ENCODE data around the gene EFTUD2.

The EFTUD2 gene

DNA sequence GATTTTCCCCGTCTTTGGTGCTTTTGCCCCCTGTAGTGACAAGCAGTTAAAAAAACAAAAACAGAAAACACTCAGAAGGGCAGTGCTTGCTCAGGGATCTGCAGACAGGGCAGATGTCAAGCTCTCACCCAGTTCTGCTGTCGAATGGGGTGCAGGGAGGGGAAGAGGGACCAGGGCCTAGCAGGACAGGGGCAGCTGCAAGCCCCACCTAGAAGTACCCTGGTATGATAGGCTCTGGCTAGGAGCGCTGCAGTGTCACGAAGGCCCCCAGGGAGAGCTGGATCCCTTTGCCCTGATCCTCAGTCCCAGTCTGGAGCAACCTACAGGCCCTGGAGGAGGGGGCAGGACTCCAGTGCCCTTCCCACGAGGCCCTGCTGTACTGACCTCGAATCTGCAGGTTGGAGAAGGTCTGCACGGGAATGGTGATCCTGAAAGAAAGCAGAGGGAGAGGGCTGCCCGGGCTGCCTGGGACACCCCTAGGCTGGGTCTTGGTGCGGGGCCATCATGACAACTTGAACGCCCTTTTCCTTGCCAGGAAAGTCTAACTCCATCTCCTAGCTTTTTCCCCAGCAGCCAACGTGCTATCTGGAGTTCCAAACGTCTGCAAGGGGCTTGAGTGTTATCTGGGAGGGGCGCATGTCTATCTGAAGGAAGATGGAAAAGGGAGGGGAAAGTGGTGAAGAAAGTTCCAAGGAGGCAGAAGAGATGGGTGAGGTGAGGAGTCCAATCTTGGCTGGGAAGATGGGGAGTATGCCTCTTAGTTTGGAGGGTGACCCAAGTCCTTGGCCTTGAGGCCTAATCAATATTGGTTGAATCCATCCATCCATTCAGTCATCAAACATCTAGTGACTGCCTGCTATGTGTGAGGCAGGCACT, 11.2 kb upstream of the EFTUD2 start:
- H3K27me3 ChIP-seq (ENCODE audit: control insufficient read depth, insufficient read depth, low read length, poor library complexity, severe bottlenecking) = peaks cover 36% of the 10 kb centered on the region
- 89 to 90% methylated on average over 13 of the region's 13 CpGs for WGBS, 2 experiments
- H3K4me3 ChIP-seq (ENCODE audit: insufficient read depth, low read depth, low read length) = no peak overlapping the region
- no peaks in the 10 kb centered on the region for H3K4me1 ChIP-seq (ENCODE audit: control insufficient read depth, insufficient read depth, low read length)
- no peaks in the 10 kb centered on the region for H3K9me3 ChIP-seq (ENCODE audit: control insufficient read depth, low read length)
- no peak overlapping the region for H3K27ac ChIP-seq (ENCODE audit: insufficient read depth, low read depth, low read length, poor library complexity, severe bottlenecking)
- H3K36me3 ChIP-seq (ENCODE audit: control insufficient read depth, insufficient read depth, low read length) = no peaks in the 10 kb centered on the region

DNA sequence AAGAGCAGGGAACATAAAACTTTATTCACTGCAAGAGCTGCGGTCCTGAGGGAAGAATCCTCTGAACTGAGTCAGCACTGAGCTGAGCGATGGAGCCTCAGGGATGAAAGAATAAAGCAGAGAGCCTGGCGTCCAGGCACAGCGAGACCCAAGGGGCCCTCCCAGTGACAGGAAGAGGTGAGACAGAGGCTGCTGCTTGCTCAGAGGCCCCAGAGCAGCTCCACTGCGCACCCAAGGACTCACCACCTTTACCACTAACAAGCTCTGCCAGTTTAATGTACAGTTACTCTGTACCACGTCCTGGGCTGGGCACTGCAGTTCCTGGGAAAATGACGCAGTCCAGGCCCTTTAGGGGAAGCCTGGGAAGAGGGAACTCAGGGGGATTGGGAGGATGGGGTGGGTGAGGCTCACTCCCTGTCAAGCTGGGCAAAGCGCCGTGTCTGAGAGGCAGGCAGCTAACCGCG, 10.5 kb upstream of the EFTUD2 start:
- H3K4me3 ChIP-seq (ENCODE audit: insufficient read depth, low read depth, low read length) = no peak overlapping the region
- no peaks in the 10 kb centered on the region for H3K36me3 ChIP-seq (ENCODE audit: control insufficient read depth, insufficient read depth, low read length)
- no peaks in the 10 kb centered on the region for H3K9me3 ChIP-seq (ENCODE audit: control insufficient read depth, low read length)
- H3K4me1 ChIP-seq (ENCODE audit: control insufficient read depth, insufficient read depth, low read length) = no peaks in the 10 kb centered on the region
- peaks cover 36% of the 10 kb centered on the region for H3K27me3 ChIP-seq (ENCODE audit: control insufficient read depth, insufficient read depth, low read length, poor library complexity, severe bottlenecking)
- WGBS, 2 experiments = 85 to 87% methylated on average over 11 of the region's 11 CpGs
- H3K27ac ChIP-seq (ENCODE audit: insufficient read depth, low read depth, low read length, poor library complexity, severe bottlenecking) = no peak overlapping the region

DNA sequence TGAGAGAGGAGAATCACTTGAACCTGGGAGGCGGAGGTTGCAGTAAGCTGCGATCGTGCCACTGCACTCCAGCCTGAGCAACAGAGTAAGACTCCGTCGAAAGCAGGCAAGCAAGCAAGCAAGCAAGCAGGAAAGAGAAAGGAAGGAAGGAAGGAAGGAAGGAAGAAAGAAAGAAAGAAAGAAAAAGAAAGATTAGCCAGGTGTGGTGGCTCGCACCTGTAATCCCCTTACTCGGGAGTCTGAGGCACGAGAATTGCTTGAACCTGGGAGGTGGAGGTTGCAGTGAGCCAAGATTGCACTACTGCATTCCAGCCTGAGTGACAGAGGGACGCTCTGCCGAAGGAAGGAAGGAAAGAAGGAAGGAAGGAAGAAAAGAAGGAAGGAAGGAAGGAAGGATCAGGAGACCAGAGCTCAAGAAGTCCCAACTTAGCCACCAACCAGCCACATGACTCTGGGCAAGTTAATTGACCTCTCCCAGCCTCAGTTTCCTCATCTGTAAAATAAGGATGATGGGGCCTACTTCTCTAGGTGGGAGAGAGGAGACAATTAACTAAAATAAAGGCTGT, 9.6 kb upstream of the EFTUD2 start:
- H3K9me3 ChIP-seq (ENCODE audit: control insufficient read depth, low read length) = no peaks in the 10 kb centered on the region
- no peaks in the 10 kb centered on the region for H3K4me1 ChIP-seq (ENCODE audit: control insufficient read depth, insufficient read depth, low read length)
- peaks cover 32% of the 10 kb centered on the region for H3K27me3 ChIP-seq (ENCODE audit: control insufficient read depth, insufficient read depth, low read length, poor library complexity, severe bottlenecking)
- H3K4me3 ChIP-seq (ENCODE audit: insufficient read depth, low read depth, low read length) = no peak overlapping the region
- 93 to 94% methylated on average over 10 of the region's 10 CpGs for WGBS, 2 experiments
- H3K36me3 ChIP-seq (ENCODE audit: control insufficient read depth, insufficient read depth, low read length) = no peaks in the 10 kb centered on the region
- H3K27ac ChIP-seq (ENCODE audit: insufficient read depth, low read depth, low read length, poor library complexity, severe bottlenecking) = no peak overlapping the region

DNA sequence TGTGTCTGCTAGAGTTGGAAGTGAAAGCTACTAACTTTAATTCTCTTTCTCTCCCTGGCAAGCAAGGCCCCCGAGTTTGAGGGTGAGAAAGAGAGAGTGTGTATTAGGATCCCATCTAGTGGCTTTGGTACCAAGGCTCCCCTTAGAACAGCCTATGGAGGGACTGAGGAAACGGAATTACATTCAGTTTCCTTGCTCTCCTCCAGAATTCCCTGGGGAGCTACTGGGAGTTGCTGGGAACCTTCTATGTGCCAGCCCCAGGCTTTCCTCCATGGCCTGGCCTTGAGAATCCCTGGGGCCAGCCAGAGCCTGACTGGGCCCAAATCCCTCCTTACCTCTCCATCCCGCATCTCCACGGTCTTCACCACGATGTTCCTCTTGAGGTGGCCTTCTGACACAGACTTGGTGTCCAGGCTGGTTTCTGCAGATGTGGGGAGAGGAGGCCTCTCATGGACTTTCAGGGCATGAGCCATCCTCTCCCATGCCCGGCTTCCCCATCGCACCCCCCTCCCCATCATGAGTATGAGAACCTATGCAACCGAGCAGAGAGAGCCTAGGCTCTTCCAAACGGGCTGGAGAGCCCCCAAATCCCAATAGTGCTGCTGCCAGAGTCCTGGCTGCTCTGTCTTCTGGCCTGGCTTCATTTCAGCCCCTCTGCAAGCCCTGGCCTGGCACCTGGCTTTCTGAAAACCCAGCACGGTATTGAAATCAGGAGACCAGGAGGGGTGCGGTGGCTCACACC, 8.7 kb upstream of the EFTUD2 start:
- H3K4me3 ChIP-seq (ENCODE audit: insufficient read depth, low read depth, low read length) = no peak overlapping the region
- peaks cover 22% of the 10 kb centered on the region for H3K27me3 ChIP-seq (ENCODE audit: control insufficient read depth, insufficient read depth, low read length, poor library complexity, severe bottlenecking)
- H3K36me3 ChIP-seq (ENCODE audit: control insufficient read depth, insufficient read depth, low read length) = no peaks in the 10 kb centered on the region
- no peak overlapping the region for H3K27ac ChIP-seq (ENCODE audit: insufficient read depth, low read depth, low read length, poor library complexity, severe bottlenecking)
- no peaks in the 10 kb centered on the region for H3K9me3 ChIP-seq (ENCODE audit: control insufficient read depth, low read length)
- WGBS, 2 experiments = 88 to 92% methylated on average over 11 of the region's 11 CpGs
- H3K4me1 ChIP-seq (ENCODE audit: control insufficient read depth, insufficient read depth, low read length) = no peaks in the 10 kb centered on the region

DNA sequence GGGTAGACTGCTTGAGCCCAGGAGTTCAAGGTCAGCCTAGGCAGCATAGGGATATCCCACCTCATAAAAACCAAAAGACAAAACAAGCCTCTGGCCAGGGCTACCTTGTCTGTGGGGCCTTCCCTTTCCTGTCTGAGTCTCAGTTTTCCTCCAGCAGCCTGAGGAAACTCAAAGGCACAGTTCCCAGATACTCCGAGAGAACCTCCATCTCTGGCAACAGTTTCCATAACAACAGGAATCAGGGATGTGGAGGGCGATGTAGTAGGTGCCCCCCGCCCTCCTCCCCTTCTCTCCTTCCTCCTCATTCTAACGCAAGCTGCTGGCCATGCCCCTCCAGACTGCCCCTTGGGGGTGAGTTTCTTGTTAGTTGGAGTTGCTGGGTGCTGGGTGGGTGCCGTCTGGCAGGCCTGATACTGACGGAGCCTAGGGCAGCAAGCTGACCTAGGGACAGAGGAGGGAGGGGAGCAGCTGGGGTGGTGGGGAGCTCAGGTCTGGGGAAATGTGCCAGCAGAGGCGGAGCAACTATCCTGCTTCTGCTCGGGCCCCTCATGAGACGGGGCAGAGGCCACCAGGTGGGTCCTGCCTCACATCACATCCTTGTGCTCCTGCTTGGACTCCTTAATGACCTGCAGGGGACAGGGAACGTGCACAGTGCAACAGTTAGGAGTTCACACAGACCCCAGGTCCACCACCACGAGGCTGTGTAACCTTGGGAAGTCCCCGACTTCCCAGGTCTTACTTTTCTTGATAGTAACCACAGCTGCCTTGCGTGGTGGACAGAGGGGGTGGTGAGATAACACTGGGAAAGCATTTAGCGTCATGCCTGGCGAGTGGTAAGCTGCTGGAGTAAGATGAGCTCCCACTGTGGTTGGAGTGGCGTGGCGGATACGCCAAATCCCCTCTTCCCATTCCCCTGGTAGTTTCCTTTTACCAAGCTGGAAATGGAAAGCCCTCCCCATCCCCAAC, 7.8 kb upstream of the EFTUD2 start:
- Histone ChIP-seq H3K4me1 (ENCODE audit: control insufficient read depth, insufficient read depth, low read length) (no peaks in the 10 kb centered on the region), H3K9me3 (ENCODE audit: control insufficient read depth, low read length) (no peaks in the 10 kb centered on the region), H3K4me3 (ENCODE audit: insufficient read depth, low read depth, low read length) (no peak overlapping the region), H3K36me3 (ENCODE audit: control insufficient read depth, insufficient read depth, low read length) (no peaks in the 10 kb centered on the region), H3K27me3 (ENCODE audit: control insufficient read depth, insufficient read depth, low read length, poor library complexity, severe bottlenecking) (peaks cover 14% of the 10 kb centered on the region), H3K27ac (ENCODE audit: insufficient read depth, low read depth, low read length, poor library complexity, severe bottlenecking) (no peak overlapping the region)
- WGBS, 2 experiments = 84 to 91% methylated on average over 18 of the region's 18 CpGs

DNA sequence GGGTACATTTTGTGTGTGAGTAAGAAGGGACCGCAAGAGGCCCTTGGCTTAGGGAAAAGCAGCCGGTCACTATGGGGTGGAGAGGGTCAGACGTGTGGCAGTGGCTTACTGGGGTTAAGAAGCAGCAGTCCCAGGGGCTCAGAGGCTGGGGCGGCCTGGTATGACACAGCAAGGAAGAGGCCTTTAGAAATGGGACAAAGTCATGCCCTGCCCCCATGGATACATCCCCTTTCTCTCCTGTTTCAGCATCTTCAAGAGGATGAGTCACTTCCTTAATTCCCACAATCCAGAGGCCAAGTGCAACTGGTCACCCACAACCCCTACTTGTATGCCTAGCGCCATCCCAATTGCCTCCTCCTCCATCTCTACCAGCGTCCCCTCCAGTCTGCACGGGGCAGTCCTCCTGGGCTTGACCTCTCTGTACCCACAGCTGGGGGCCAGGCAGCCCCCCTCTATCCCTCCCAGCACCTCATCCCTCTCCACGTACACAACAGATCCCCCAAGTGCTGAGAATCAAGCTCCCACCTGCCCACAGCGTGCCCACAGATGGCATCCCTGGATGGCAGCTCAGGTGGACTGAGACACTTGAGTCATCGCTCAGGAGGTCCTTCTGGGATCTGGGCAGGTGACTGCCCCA, 6.9 kb upstream of the EFTUD2 start:
- H3K27me3 ChIP-seq (ENCODE audit: control insufficient read depth, insufficient read depth, low read length, poor library complexity, severe bottlenecking) = peaks cover 5% of the 10 kb centered on the region
- H3K4me3 ChIP-seq (ENCODE audit: insufficient read depth, low read depth, low read length) = no peak overlapping the region
- no peaks in the 10 kb centered on the region for H3K4me1 ChIP-seq (ENCODE audit: control insufficient read depth, insufficient read depth, low read length)
- 75% methylated on average over 10 of the region's 10 CpGs for WGBS, 2 experiments
- no peaks in the 10 kb centered on the region for H3K9me3 ChIP-seq (ENCODE audit: control insufficient read depth, low read length)
- H3K27ac ChIP-seq (ENCODE audit: insufficient read depth, low read depth, low read length, poor library complexity, severe bottlenecking) = no peak overlapping the region
- H3K36me3 ChIP-seq (ENCODE audit: control insufficient read depth, insufficient read depth, low read length) = no peaks in the 10 kb centered on the region

DNA sequence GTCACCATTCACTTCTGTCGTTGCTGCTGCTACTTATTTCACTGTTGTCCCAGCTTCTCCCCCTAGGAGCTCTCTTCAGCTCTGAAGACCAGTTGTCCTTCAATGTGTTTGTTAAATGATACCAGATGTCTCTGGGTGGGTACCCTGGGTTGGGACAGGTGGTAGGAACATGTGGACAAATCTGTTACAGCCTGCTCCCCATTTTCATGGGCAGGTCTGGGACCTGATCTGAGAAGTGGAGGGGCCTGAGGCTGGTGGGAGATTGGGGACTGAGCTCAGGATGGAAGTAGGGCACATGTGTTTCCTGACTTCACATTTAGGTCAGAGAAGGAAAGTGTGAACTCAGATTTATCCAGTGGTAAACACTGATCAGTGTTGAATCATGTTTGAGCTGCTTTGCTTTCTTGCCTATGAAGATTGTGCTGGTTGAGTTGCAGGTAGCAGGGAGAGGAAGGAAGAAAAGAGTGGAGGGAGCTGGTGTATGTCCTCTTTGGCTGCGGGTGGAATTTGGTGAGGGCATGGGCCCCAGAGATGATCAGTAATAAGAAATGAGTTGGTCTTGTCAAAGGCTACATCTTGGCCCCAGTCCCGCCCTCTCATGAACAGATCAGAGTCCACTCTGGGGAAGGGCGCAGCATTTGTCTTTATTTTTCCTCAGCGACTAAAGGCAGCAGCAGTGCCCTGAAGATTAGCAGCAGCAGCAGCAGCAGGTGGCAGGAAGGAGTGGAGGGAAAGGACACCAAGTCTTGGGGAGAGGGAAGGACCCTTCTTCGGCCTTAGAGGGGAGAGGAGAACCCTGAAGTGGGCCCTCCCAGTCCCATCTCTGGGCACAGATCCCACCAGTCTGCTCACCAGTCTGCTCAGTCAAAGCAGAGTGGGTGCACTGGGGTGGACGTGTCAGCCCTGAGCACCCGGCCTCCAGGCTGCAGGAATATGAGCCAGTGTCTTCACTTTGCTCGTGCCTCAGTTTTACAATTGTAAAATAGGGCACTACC, 6.1 kb upstream of the EFTUD2 start:
- no peak overlapping the region for H3K27ac ChIP-seq (ENCODE audit: insufficient read depth, low read depth, low read length, poor library complexity, severe bottlenecking)
- 86 to 87% methylated on average over 9 of the region's 9 CpGs for WGBS, 2 experiments

DNA sequence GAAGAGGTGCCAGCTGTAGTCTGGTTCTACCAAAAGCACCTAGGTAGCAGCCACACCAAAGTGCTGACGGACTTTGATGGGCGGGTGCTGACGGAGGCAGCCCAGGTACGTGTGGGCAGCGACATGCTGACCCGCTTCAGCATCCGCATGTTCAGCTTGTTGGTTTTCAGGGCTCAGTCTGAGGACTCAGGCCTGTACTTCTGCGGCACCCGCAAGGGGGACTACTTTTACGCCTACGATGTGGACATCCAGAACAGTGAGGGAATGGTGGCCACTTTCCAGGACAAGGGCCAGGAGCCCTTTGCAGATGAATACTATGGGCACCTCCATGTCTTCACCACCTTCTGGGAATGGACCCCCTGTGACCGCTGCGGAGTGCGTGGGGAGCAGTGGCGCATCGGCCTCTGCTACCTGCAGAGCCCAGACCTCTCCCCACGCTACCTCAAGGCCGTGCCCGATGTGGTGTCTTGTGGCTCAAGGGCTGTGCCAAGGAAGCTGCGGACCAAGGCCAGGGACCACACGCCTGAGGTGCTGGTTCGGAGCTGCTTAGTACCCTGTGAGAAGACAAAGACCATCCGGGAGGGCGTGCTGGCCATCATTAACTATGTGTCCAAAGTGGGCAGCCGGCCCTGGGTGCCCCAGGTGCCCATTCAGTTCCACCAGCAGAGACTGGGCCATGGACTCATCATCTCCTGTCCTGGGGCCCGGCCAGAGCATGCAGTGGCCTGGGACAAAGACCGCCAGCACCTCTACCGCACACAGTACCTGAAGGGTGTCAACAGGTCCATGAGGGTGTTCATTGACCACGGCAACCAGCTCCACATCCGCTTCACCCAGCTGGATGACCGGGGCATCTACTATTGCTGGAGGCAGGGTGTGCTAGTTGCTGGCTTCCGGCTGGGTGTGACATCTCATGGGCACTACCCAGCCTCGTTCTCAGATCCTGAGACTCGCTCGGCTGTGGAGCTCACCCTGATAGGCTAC, 5.0 kb upstream of the EFTUD2 start:
- no peak overlapping the region for H3K27ac ChIP-seq (ENCODE audit: insufficient read depth, low read depth, low read length, poor library complexity, severe bottlenecking)
- no peaks in the 10 kb centered on the region for H3K36me3 ChIP-seq (ENCODE audit: control insufficient read depth, insufficient read depth, low read length)
- 94 to 95% methylated on average over 35 of the region's 35 CpGs for WGBS, 2 experiments
- peaks cover 5% of the 10 kb centered on the region for H3K4me1 ChIP-seq (ENCODE audit: control insufficient read depth, insufficient read depth, low read length)
- H3K27me3 ChIP-seq (ENCODE audit: control insufficient read depth, insufficient read depth, low read length, poor library complexity, severe bottlenecking) = no peaks in the 10 kb centered on the region
- no peak overlapping the region for H3K4me3 ChIP-seq (ENCODE audit: insufficient read depth, low read depth, low read length)
- no peaks in the 10 kb centered on the region for H3K9me3 ChIP-seq (ENCODE audit: control insufficient read depth, low read length)

More for the DNA sequence above, 6.1 kb upstream of the EFTUD2 start:
- H3K9me3 ChIP-seq (ENCODE audit: control insufficient read depth, low read length) = no peaks in the 10 kb centered on the region
- no peak overlapping the region for H3K4me3 ChIP-seq (ENCODE audit: insufficient read depth, low read depth, low read length)
- no peaks in the 10 kb centered on the region for H3K27me3 ChIP-seq (ENCODE audit: control insufficient read depth, insufficient read depth, low read length, poor library complexity, severe bottlenecking)
- H3K36me3 ChIP-seq (ENCODE audit: control insufficient read depth, insufficient read depth, low read length) = no peaks in the 10 kb centered on the region
- H3K4me1 ChIP-seq (ENCODE audit: control insufficient read depth, insufficient read depth, low read length) = peaks cover 2% of the 10 kb centered on the region
